Osteoblast (primary cell): ENCODE results near the gene RUNX2. TPM values are rescaled to one million over a fixed set of nuclear protein-coding genes. Genes with fewer than 3 reads are reported as not detected.

Experiments
- DNase-seq: peaks from one replicate; pipeline ENCODE4 v3.0.0; 2011; ENCODE audit warnings: low spot score, mixed read lengths; ENCODE audit not compliant: insufficient read length; ENCODE audit errors: missing footprints
- H2AFZ ChIP-seq: 2 replicates; pipeline ENCODE4 v1.6.0; 2011; ENCODE audit warnings: mild to moderate bottlenecking, low read length
- H3K27ac ChIP-seq: 2 replicates; pipeline ENCODE4 v1.5.1; 2011; ENCODE audit warnings: mild to moderate bottlenecking, low read depth, low read length, moderate library complexity
- H3K27me3 ChIP-seq: 2 replicates; pipeline ENCODE4 v1.6.0; 2012; ENCODE audit warnings: mild to moderate bottlenecking, control low read depth, inconsistent platforms, low read length, moderate library complexity; ENCODE audit not compliant: insufficient read depth
- H3K36me3 ChIP-seq: 2 replicates; pipeline ENCODE4 v1.5.1; 2011; ENCODE audit warnings: mild to moderate bottlenecking, low read length, control low read depth, moderate library complexity; ENCODE audit not compliant: insufficient read depth
- H3K4me1 ChIP-seq: 2 replicates; pipeline ENCODE4 v1.5.1; 2011; ENCODE audit warnings: mild to moderate bottlenecking, low read length, control low read depth, moderate library complexity; ENCODE audit not compliant: insufficient read depth
- H3K4me2 ChIP-seq: 2 replicates; pipeline ENCODE4 v1.6.0; 2011; ENCODE audit warnings: mild to moderate bottlenecking, low read length; ENCODE audit not compliant: insufficient read depth
- H3K4me3 ChIP-seq: fragments of 200-600 bp; sonication (generic); 3 replicates; pipeline ENCODE4 v1.5.1; 2012; ENCODE audit warnings: mild to moderate bottlenecking, low read length, inconsistent platforms; ENCODE audit not compliant: insufficient read depth
- H3K79me2 ChIP-seq: 2 replicates; pipeline ENCODE4 v1.6.0; 2012; ENCODE audit warnings: mild to moderate bottlenecking, low read length, control low read depth, inconsistent platforms; ENCODE audit not compliant: insufficient read depth
- H3K9me3 ChIP-seq: 2 replicates; pipeline ENCODE4 v1.5.1; 2011; ENCODE audit warnings: low read depth, low read length, control low read depth
- H4K20me1 ChIP-seq: 2 replicates; pipeline ENCODE4 v1.6.0; 2012; ENCODE audit warnings: mild to moderate bottlenecking, low read length, control low read depth; ENCODE audit not compliant: insufficient read depth
- total RNA-seq: library from RNA; depleted of rRNA; stranded (reverse); fragments of >200 nt; gene quantifications from 2 replicates; pipeline ENCODE4 v1.2.3, GENCODE V29; 2012
- TF ChIP-seq, protein P1 (sequence below): IDR thresholded peaks from 2 replicates; pipeline ENCODE4 v1.5.1; 2011; ENCODE audit warnings: mild to moderate bottlenecking, low read depth, low read length, moderate library complexity; ENCODE audit errors: extremely low read depth

RUNX2 gene
- total RNA-seq, 1 donor, result 30.0 TPM

DNA sequence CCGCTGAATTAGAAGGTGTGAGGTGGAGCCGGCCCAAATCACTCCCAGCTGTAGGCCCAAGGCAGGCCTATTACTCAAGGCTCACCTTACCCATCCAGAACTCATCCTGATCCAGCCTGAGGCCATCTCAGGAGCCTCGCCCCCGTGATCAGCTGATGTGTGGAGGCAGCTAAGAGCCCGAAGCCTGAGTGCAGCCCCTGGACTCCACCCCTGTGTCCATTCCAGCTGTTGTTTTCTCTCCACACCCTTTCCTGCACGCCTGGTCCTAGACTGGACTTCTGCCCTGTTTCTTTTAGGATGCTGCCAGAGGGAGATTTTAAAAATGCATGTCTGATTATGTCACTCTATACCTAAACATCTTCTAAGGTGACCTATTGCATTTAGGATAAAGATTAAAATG lies 174.3 kb downstream of the RUNX2 start:
- Histone ChIP-seq H3K4me1 (peaks cover 22% of the 10 kb centered on the region), H3K9me3 (no peaks in the 10 kb centered on the region), H4K20me1 (no peaks in the 10 kb centered on the region), H3K4me3 (no peak overlapping the region), H3K79me2 (peaks cover 24% of the 10 kb centered on the region), H3K27me3 (no peaks in the 10 kb centered on the region), H3K36me3 (peaks cover 17% of the 10 kb centered on the region), H3K27ac (no peak overlapping the region), H2AFZ (no peak overlapping the region), H3K4me2 (no peak overlapping the region)
- TF ChIP-seq, protein P1, sequence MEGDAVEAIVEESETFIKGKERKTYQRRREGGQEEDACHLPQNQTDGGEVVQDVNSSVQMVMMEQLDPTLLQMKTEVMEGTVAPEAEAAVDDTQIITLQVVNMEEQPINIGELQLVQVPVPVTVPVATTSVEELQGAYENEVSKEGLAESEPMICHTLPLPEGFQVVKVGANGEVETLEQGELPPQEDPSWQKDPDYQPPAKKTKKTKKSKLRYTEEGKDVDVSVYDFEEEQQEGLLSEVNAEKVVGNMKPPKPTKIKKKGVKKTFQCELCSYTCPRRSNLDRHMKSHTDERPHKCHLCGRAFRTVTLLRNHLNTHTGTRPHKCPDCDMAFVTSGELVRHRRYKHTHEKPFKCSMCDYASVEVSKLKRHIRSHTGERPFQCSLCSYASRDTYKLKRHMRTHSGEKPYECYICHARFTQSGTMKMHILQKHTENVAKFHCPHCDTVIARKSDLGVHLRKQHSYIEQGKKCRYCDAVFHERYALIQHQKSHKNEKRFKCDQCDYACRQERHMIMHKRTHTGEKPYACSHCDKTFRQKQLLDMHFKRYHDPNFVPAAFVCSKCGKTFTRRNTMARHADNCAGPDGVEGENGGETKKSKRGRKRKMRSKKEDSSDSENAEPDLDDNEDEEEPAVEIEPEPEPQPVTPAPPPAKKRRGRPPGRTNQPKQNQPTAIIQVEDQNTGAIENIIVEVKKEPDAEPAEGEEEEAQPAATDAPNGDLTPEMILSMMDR, result no peak
- peak; percentile 18 for DNase-seq

GRCh38 chr6:45504947-45505346 lies 176.8 kb downstream of the RUNX2 start:
- peak overlapping the region; percentile 67 for H3K4me2 ChIP-seq
- peak; percentile 80 for DNase-seq

GRCh38 chr6:45505470-45505869 lies 177.3 kb downstream of the RUNX2 start:
- Histone ChIP-seq H3K27me3 (no peaks in the 10 kb centered on the region), H3K36me3 (peaks cover 14% of the 10 kb centered on the region), H3K79me2 (peaks cover 16% of the 10 kb centered on the region), H4K20me1 (no peaks in the 10 kb centered on the region), H3K4me3 (no peak overlapping the region), H3K9me3 (no peaks in the 10 kb centered on the region), H3K27ac (peak overlapping the region; percentile 38), H3K4me1 (peaks cover 22% of the 10 kb centered on the region), H3K4me2 (peak overlapping the region; percentile 67), H2AFZ (no peak overlapping the region)
- TF ChIP-seq, protein P1, result no peak
- DNase-seq, result no peak

More at GRCh38 chr6:45504947-45505346, 176.8 kb downstream of the RUNX2 start:
- H4K20me1 ChIP-seq, result no peaks in the 10 kb centered on the region
- H2AFZ ChIP-seq, result peak overlapping the region; percentile 53
- peak overlapping the region; percentile 38 for H3K27ac ChIP-seq
- no peaks in the 10 kb centered on the region for H3K27me3 ChIP-seq
- H3K36me3 ChIP-seq, result peaks cover 15% of the 10 kb centered on the region
- no peaks in the 10 kb centered on the region for H3K9me3 ChIP-seq
- H3K4me1 ChIP-seq, result peaks cover 22% of the 10 kb centered on the region
- TF ChIP-seq, protein P1, result no peak
- peak overlapping the region; percentile 19 for H3K4me3 ChIP-seq
- H3K79me2 ChIP-seq, result peaks cover 16% of the 10 kb centered on the region

DNA sequence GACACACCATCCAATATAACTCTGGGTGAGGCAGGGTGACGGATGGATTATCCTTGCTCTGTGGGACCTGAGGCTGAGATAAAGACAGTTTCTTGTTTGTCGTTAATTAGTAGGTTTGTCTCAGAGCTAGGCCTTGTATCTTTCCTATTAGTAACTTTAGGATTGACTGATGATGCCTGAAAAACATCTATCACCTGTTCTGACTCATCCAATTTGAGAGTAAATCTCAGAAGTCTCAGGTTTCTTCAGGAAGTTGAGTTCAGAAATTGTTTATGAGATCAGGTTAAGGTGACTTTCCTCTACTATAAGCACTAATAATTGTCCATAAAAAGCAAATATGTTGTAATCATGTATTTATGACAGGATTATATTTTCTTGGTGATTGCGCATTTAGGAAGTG lies 179.1 kb downstream of the RUNX2 start:
- no peak for DNase-seq
- no peak overlapping the region for H3K27ac ChIP-seq
- no peaks in the 10 kb centered on the region for H3K27me3 ChIP-seq
- TF ChIP-seq, protein P1, result no peak
- no peak overlapping the region for H3K4me2 ChIP-seq
- H3K4me3 ChIP-seq, result no peak overlapping the region
- no peak overlapping the region for H2AFZ ChIP-seq
- H3K36me3 ChIP-seq, result peaks cover 10% of the 10 kb centered on the region
- no peaks in the 10 kb centered on the region for H4K20me1 ChIP-seq
- H3K79me2 ChIP-seq, result peaks cover 10% of the 10 kb centered on the region
- H3K4me1 ChIP-seq, result peaks cover 22% of the 10 kb centered on the region
- H3K9me3 ChIP-seq, result no peaks in the 10 kb centered on the region
